ENCODE data around the gene HERC3.

DNA sequence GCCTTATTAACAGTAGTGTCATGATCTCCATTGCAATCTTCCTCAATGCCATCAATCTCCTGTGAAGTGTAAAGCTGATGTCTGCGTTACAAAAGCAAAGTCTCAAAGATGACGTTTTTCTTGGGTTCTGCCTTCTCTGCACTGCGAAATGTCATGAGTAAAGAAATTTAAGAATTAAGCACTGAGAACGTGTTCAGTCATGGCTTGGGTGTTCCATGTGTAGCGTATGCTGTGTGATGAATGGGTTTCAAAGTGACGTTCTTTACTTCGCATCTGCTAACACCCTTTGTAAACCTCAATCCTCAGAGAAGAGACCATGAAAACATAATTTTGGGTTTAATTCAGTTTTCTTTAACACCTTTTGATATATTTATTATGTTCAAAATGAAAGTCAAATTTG lies 104.3 kb downstream of the HERC3 start:
- TF ChIP-seq, protein P1, sequence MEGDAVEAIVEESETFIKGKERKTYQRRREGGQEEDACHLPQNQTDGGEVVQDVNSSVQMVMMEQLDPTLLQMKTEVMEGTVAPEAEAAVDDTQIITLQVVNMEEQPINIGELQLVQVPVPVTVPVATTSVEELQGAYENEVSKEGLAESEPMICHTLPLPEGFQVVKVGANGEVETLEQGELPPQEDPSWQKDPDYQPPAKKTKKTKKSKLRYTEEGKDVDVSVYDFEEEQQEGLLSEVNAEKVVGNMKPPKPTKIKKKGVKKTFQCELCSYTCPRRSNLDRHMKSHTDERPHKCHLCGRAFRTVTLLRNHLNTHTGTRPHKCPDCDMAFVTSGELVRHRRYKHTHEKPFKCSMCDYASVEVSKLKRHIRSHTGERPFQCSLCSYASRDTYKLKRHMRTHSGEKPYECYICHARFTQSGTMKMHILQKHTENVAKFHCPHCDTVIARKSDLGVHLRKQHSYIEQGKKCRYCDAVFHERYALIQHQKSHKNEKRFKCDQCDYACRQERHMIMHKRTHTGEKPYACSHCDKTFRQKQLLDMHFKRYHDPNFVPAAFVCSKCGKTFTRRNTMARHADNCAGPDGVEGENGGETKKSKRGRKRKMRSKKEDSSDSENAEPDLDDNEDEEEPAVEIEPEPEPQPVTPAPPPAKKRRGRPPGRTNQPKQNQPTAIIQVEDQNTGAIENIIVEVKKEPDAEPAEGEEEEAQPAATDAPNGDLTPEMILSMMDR (IDR thresholded peaks at IDR 0.05; ENCODE audit: insufficient read depth, low read length), result no peak
- TF ChIP-seq POLR2AphosphoS5 (IDR thresholded peaks at IDR 0.05; ENCODE audit: low read depth), result no peak
- TF ChIP-seq, protein P2, sequence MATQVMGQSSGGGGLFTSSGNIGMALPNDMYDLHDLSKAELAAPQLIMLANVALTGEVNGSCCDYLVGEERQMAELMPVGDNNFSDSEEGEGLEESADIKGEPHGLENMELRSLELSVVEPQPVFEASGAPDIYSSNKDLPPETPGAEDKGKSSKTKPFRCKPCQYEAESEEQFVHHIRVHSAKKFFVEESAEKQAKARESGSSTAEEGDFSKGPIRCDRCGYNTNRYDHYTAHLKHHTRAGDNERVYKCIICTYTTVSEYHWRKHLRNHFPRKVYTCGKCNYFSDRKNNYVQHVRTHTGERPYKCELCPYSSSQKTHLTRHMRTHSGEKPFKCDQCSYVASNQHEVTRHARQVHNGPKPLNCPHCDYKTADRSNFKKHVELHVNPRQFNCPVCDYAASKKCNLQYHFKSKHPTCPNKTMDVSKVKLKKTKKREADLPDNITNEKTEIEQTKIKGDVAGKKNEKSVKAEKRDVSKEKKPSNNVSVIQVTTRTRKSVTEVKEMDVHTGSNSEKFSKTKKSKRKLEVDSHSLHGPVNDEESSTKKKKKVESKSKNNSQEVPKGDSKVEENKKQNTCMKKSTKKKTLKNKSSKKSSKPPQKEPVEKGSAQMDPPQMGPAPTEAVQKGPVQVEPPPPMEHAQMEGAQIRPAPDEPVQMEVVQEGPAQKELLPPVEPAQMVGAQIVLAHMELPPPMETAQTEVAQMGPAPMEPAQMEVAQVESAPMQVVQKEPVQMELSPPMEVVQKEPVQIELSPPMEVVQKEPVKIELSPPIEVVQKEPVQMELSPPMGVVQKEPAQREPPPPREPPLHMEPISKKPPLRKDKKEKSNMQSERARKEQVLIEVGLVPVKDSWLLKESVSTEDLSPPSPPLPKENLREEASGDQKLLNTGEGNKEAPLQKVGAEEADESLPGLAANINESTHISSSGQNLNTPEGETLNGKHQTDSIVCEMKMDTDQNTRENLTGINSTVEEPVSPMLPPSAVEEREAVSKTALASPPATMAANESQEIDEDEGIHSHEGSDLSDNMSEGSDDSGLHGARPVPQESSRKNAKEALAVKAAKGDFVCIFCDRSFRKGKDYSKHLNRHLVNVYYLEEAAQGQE (IDR thresholded peaks at IDR 0.05; ENCODE audit: insufficient replicate concordance, low read depth), result no peak

Measured in HL-60 (cell line).